IPS DF 4.7 (cell line): Measurements from ENCODE around the gene AANAT.

Source experiments
- DNase-seq: peaks from one replicate; pipeline ENCODE4 v3.0.0-alpha.2; 2013; ENCODE audit warnings: low spot score; ENCODE audit errors: extremely low read depth

The AANAT gene

DNA sequence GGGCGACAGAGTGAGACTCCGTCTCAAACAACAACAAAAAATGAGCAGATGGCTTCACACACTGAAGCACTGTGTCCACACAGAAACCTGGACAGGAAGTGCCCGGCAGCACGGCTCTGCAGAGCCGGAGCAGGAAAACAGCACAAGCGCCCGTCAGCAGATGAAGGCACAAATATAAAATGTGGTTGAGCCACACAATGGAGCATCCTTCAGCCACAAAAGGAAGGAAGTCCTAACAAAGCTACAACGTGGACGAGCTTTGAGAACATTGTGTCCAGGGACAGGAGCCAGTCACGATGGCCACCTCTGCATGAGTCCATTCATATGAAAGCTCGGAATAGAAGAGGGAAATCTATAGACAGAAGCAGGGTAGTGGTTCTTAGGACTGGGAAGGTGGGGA is 18.2 kb downstream of the AANAT start:
- no peak for DNase-seq

DNA sequence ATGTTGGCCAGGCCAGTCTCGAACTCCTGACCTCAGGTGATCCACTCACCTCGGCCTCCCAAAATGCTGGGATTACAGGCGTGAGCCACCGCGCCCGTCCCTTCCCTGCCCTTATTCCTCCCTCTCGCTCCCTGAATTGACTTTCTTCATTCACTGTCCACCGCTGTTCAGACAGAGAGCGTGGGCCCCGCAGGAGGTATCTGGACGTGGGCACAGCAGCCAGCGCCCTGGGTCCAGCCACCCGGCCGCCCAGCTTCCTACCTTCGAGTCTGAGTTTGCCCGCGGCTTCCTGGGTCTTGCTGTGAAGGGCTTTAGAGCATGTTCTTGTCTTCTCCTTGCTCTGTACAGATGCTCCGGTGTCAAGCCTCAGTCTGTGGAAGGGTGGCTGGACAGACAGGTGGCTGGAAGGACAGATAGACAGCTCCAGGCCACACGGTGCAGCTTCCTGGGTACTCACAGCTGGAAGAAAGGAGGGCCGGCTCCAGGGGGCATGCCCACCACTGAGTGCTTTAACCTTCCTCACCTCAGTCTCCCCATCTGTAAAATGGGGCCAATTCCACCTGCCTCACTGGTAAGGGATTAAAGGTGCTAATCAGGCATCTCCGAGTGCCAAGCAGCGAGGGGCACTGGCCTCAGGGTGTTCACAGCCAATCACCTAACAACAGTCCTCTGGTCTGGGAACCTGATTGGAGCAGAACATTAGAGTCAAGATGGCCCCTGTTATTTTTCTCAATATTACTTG is 20.2 kb downstream of the AANAT start:
- no peak for DNase-seq

DNA sequence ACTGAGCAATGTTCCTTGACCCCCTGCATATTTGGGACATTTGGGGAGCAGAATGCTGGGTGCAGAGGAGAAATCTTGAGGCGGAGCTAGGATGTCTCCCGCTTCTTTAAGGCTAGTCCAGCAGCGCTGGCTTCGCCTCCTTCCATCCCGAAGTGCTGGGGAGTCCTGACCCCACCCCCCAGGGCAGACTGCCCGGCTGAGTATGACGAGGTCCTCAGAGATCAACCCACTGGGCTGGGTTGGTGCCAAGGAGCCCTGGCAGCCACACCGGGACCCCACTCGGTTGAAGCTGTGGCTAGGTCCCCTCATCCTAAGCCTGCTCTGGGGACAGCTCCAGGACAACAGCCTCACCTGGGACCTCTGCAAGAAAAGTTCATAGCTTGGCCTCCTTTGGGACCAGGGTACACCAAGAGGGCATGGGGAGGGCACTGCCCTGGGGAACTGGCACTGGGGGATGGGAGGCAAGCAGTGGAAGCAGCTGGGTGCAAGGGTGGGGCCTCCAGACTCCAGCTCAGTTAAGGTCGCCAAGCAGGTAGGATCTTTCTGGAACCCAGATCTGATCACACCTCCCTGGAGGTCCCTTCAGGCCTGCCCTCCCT is 22.8 kb downstream of the AANAT start:
- DNase-seq, result no peak

DNA sequence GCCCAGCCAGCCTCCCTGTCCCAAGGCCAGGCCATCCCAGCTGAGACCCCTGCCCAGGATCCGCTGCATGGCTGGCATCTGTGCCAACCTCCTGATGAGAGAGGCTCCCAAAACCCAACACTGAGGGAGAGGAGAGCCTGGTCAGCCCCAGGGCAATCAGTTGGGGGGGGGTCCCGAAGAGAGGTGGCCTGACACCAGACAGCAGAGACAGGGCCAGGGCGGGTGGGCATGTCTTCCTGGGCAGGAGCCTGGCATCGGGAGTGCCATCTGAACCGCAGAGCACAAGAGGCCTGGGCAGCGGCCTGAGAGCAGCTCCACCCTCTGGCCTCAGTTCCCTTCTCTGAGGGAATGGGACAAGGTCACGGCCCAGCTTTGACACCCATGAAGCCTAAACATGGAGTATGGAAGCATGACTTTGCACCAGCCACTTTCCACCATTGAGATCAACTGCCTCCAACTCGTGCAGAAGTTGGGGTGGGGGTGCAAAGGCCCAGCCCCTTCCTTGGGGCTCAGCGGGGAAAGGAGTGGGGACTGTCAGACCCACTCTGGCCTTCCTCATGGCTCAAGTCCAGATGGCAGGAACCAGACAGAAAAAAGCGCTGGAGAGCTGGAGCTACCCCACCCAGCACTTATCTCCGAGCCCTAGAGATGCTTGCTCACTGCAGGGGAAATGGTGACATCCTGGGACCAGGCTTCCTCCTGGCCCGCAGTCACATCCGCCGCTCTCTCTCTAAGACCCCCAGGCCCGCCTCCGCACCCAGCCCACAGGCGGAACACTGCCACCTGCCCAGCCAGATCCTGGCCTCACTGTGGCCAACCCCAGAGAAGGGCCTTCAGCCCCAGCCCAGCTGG is 24.1 kb downstream of the AANAT start:
- DNase-seq, result no peak

DNA sequence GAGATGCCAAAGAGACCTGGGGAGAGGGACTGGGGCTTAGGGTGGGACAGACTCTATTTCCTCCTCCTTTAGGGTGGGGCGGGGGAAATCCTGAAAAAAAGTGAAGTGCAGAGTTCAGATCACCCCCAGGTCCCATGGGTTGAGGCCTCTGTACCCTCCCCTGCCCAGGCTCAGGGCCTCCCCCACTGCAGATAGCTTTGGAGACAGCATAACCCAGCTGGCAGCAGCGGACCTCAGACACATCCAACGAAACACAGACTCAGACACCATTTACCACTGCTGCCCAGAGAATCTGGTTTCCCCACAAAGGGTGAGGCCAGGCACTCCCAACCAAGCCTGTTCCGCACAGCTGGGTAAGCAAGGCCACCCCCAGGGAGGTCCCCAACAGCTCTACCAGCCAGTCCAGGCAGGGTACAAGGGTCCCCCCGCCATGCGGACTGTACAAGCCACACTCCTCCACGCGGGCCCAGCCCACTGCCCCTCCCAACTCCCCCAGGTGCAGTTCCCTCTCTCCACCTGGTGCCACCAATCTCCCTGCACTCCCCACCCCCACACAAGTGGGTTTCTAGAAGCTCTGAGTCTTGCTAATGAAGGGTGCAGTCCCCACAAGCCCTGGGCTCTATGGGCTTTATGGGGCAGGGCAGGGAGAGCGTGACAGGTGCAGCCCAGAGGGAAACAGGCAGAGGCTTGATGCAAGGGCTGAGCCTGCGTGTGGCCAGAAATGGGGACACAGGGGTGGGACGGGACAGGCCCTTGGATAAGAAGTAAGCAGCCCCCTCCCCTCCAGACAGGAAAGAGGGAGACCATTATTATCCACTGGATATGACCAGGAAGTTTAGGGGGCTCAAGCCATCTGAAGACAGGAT is 25.0 kb downstream of the AANAT start:
- no peak for DNase-seq

DNA sequence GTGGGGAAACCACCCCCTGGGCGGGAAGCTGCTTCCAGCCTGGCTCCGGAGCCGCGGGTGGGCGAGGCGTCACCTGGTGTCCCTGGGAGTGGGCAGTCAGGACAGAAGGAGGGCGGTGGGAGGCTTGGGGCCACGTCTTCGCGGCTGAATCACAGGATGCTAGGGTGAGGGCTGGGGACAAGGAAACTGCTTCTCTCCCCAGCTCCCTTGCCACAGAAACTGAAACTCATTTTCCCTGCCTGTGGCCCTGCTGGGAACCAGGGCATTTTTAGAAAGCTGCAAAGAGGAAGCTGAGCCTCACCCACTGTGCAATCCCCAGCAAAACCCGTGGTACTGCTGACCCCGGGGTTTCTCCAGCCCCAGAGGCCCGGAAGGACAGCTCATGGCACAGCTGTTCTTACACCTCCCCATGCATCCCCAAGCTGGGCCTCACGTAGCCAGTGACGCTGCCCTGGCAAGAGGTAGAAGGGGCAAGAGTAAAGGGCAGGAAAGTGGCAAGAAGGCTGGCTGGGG is 25.6 kb downstream of the AANAT start:
- DNase-seq, result no peak

DNA sequence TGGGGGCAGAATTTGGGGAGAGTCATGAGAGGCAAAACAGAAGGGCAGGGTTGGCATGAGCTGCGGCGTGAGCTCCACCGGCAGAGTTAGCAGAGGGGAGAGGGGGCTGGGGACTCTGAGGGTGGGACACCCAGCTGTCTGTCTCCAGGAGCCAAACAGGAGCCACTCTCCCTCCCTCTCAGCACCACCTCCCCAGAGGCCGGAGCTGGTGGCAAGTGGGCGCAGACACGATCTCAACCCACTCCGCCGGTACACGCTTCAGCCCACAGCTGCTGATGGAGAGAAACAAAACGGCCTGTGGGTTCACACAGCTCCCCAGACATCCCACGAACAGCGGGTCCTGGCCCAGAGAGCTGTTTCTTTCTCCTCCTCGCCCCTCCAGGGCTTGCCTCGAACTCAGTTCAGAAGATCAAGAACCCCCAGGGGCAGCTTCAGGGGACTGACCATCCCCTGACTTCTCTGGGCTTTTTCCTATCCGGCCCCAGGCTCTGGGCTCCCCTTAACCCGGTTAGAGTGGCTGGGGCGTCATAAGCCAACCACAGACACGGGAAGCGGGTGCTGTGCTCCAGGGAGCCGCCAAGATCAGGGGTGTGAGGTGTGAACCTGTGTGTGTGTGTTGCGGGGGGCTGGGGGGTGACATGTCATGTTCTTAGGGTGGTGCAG is 26.2 kb downstream of the AANAT start:
- no peak for DNase-seq

DNA sequence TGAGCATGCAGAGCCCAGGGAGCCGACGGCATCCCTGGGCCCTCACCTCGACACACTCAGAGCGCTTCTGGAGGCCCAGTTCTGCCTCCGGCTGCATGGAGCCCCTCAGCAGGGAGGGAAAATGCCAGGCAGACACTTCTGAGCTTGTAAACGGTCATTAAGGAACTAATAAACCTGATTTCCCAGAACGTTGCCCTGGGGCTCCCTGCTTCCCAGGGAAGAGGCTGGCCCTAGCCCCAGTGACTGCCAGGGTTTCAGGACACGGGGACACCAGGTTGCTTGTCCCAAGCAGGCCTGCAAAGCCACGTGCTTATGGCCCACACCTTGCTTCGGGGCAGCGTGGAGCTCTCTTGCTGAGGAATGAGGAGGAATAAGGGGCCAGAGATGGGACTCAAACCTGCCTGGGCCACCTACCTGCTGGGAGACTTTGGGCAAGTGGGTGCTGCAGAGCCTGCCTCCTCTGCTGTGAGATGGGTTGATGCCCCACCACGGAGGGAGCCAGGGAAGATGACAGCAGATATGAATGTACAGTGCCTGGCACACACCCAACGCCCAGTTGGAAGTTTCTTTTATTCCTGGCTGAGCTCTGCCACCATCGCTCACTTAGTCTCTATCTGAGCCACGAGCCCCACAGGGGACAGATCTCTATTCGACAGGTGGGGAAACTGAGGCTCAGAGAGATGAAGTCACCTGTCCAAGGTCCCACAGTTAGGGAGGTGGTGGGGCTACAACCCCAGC is 28.4 kb downstream of the AANAT start:
- DNase-seq, result no peak

DNA sequence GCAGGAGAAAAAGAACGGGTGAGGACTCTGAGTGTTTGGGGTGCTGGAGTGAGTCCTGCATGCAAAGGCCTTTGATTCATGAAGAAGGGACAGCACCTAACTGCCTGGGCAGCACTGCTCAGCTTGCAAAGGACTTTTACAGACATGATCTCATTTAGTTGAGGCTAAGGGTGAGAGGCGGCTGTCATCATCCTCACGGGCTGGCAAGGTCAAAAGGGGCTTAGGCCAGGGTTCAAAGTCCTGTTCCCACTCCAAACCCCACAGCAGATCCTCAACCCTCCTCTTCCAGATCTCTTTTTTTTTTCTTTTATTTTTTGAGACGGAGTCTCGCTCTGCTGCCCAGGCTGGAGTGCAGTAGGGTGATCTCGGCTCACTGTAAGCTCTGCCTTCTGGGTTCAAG is 29.1 kb downstream of the AANAT start:
- no peak for DNase-seq

DNA sequence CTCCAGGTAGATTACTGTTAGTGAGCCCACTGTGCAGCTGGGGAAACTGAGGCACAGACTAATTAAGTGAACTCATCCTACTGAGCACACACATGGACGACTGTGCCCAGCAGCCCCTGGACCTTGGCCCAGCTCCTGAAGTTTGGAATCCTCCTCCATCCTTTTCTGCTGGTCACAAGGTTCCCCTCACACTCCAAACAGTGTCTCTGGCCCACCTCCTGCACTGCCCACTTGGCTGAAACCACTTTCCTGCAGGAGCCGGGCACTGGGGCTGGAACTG is 30.2 kb downstream of the AANAT start:
- DNase-seq, result no peak

DNA sequence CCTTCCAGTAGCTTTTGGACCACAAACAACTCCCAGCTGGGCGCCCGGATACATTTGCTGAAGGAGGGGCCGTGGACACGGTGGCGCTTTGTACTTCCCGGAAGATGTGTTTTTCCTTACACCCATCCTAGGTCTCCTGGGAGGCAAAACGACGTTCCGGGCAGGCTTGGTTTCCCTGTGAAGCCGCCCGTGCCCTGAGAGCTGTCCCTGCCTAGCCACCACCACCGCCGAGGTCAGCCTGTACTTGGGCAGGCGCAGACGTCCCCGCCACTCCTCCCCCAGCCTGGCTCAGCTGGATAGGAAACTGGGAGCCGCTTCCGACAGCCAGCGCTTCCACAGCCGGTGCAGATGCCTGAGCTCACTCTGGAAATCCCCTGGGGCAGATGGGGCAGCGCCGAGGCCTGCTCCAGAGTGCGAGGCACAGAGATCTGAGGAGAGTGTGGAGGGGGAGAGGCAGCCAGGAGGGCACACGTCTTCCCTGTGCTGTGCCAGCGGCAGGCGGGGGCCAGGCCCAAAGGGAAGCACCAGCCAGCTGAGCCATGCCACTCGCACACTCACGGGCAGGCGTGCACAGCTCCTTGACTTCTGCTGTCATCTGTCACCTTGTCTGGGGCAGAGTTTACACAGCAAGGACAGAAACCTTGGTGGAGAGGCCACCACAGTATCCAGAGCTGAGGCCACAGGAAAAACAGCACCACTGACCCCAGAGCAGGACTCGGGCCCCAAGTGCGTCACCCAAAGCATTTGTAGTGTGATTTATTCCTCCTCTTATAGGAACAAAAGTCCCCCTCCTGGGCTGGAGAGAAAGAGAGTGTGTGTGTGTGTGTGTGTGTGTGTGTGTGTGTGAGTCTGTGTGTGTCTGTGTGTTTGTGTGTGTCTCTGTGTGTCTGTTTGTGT is 30.8 kb downstream of the AANAT start:
- DNase-seq, result no peak

DNA sequence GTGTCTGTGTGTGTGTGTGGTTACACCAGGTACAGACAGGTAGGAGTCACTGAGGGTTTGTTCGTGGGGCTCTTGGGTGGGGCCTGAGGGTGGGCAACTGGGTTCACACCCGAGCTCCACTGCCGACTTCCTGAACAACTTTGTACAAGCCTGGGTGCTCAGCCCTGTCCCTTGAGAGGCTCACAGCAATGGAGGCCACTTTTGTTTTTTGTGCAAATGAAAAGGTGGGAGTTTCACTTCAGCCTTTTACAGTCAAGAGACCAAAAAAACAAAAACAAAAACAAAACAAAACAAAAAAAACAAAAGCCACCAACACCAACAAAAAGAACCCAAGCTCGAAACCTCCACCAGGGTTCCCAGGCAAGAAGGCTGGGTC is 31.5 kb downstream of the AANAT start:
- DNase-seq, result no peak

DNA sequence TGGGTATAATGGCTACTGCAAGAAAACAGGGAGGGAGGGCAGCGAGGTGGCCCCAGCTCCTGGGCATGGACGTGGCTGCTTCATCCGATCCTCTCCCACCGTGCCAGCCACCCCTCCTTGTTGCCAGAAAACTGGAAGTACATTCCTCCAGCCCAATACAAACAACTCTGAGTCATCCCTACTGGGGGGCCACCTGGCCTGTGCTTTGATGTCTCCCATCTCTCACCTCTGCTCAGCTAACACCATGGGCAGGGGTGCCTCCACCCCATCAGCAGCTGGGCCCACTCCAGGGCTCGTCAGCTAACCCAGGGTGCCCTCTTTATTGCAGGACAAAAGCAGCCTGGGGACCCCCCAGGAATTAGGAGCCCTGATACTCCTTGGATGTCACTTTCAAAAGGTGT is 31.9 kb downstream of the AANAT start:
- no peak for DNase-seq

DNA sequence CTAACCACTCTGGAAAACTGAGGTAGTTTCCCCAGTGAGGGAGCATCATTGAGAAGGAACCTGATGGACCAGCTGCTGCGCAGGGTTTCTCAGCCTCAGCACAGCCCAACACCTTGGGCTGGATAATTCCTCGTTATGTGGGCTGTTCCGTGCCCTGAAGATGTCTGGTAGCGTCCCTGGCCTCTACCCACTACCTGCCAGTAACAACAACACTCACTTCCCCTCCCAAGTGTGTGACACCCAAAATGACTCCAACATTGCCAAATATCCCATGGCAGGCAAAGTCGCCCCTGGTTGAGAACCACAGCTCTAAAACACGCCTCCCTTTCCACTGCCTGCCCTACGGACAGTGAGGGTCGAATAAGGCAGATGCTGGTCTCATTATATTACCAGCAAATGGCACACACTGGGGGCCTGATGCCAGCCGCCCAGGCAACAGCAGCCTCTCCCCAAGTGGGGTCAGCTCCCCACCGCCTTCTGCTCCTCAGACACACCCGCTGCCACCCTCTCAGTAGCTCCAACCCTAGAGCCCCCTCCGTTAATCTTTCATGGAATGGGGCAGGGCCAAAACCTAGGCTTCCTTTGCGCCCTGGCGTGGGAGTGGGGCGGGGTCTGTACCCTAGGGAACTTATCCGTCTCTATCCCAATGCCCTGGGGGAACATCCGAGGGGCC is 32.8 kb downstream of the AANAT start:
- DNase-seq, result no peak

DNA sequence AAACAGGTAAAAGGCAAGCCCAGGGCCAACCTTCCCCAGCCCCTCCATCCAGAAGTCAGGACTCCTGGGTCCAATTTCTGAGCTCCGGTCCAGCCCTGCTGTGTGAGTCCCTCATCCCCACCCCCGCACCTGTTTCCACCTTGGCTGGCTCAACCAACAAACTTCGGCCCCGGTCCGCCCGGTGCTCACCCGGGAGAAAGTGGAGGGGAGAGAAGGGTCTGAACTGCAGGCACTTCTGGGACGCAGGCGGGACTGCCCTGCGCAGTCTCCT is 33.3 kb downstream of the AANAT start:
- no peak for DNase-seq

DNA sequence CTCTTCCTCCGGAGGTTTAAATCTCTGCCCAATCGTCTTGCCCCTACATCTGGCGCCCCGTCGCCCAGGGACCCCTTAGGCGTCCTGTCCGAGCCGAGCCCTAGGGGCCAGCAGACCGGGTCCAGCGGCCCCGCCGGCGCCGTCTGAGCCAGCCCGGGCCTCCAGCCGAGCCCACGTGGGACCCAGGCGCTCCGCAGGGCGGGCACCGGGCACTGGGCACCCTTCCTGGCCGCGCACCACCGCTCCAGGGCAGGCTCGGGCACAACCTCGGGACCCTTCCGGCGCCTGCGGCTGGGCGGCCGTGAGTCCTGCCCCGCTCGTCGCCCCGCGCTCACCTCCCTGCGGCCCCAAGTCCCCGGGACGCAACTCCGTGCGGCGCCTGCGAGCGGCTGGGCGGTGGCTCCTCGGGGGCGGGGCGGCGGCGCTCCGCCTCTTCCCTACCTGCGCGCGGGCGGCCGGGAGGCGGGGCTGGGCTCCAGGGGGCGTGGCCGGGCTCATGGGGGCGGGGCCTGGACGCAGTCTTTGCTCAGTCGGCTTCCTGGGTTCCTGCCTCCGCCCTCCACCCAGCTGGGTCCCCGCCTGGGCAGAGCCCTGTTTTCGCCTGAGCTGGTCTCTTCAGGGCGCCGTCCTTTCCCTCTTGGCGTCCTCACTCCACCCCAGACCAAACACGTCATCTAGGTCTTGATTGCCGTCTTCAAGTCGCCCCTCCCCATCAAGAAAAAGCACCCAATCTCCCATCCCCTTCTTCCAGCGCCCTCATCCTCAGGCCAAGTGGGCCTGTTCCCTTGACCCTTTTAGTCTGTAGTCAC is 33.8 kb downstream of the AANAT start, which contains the start of gene RHBDF2:
TSS of gene RHBDF2 (minus strand) at position 406 of the 809 bp plus-strand sequence. CDS start 19,899 bp downstream, outside the sequence.
- no peak for DNase-seq

DNA sequence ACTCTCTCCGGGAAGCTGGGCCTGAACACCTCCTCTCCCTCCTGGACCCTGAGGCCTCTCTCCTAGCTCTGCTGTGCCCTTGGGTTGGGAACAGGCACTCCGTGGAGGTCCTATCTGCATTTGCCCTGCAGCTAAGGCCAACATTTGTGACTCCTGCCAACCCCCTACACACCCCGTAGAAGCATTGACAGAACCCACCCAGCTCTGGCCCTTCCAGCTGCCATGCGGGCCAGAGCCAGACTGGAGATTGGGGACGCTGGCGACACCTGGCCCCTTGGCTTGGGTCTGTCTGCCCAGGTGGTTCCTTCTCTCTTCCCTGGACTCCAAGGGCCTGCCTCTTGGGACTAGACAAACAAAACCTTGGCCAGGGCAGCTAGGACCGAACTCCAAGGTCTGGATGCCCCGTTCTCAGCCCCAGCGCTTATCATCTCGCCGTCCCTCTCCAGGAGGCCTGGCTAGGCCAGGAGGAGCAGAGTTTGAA is 34.5 kb downstream of the AANAT start:
- no peak for DNase-seq
